Spinal cord (tissue), 10 donors: ENCODE results near the gene LCNL1. TPM values are rescaled to one million over a fixed set of nuclear protein-coding genes. Genes with fewer than 3 reads are reported as not detected.

Experiments used
- DNase-seq, 6 donors: peaks; one replicate each; pipeline versions ENCODE4 v3.0.0 to v3.0.0-alpha.2; 2013 to 2015; ENCODE audit warnings: low spot score in 6 of 6, low read depth in 4 of 6
- H3K27ac ChIP-seq: one replicate; pipeline ENCODE4 v1.5.1; 2013; ENCODE audit warnings: low read depth, low read length, control low read depth
- H3K27me3 ChIP-seq: one replicate; pipeline ENCODE4 v1.6.1; 2013; ENCODE audit warnings: low read length; ENCODE audit not compliant: control insufficient read depth, insufficient read depth
- H3K36me3 ChIP-seq: one replicate; pipeline ENCODE4 v1.6.1; 2013; ENCODE audit warnings: low read length; ENCODE audit not compliant: control insufficient read depth, insufficient read depth
- H3K4me1 ChIP-seq: one replicate; pipeline ENCODE4 v1.6.1; 2013; ENCODE audit warnings: low read length; ENCODE audit not compliant: control insufficient read depth, insufficient read depth
- H3K4me3 ChIP-seq: one replicate; pipeline ENCODE4 v1.5.1; 2013; ENCODE audit warnings: low read depth, low read length, control low read depth
- H3K9me3 ChIP-seq: one replicate; pipeline ENCODE4 v1.6.1; 2013; ENCODE audit warnings: low read length; ENCODE audit not compliant: control insufficient read depth, insufficient read depth
- WGBS: methylation state at CpG from one replicate; pipeline ENCODE4 v1.1.5; 2013; ENCODE audit warnings: missing lambda C conversion rate; ENCODE audit not compliant: insufficient coverage; 5-methylcytosine and 5-hydroxymethylcytosine counted together
- polyA plus RNA-seq, 2 donors: library from polyadenylated mRNA; unstranded; fragments of 120-200 nt; gene quantifications; one replicate each; pipeline ENCODE4 v1.2.1, GENCODE V29; 2013; ENCODE audit not compliant: insufficient read length in 2 of 2
- total RNA-seq, 2 donors: library from RNA; depleted of rRNA in 1 of 2; stranded (reverse); fragments of 120-200 nt in 1 of 2; fragments of >200 nt in 1 of 2; gene quantifications; one replicate each; pipeline versions ENCODE4 v1.2.3 to v1.2.4, GENCODE V29; 2013 to 2014
- donor health status: healthy.

LCNL1 gene
- total and polyA plus RNA-seq, 4 donors, result 2.3 to 54.0 (median 14.5) TPM

GRCh38 chr9:137023157-137023556 is 40.4 kb downstream of the LCNL1 start:
- WGBS, result 69% methylated on average over 7 of the region's 7 CpGs
- Histone ChIP-seq H3K9me3 (no peaks in the 10 kb centered on the region), H3K27ac (peak overlapping the region; percentile 94), H3K36me3 (peaks cover 79% of the 10 kb centered on the region), H3K27me3 (no peaks in the 10 kb centered on the region), H3K4me1 (peaks cover 50% of the 10 kb centered on the region), H3K4me3 (no peak overlapping the region)
- DNase-seq, result no peak

DNA sequence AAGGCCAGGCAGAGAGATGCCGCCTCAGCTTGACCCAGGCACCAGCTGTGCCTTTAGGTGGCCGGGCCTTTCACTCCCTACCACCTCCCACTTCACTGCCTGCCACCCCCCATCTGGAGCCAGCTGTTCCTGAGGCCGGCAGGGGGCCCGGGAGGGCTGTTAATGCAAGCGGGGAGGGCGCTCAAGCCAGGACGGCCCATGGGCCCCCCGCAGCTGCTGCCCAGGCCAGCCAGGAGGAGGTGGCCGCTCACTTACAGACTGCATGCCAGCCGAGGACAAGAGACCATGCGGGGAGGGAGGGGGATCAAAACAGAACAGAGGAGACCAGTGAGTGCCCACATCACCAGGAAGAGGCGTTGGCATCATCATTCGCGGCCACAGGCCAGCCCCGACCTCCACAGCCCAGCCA is 40.8 kb downstream of the LCNL1 start:
- no peak for DNase-seq
- no peak overlapping the region for H3K4me3 ChIP-seq
- peaks cover 53% of the 10 kb centered on the region for H3K4me1 ChIP-seq
- H3K9me3 ChIP-seq, result no peaks in the 10 kb centered on the region
- H3K27me3 ChIP-seq, result no peaks in the 10 kb centered on the region
- H3K36me3 ChIP-seq, result peaks cover 77% of the 10 kb centered on the region
- H3K27ac ChIP-seq, result peak overlapping the region; percentile 94
- WGBS, result 66% methylated on average over 14 of the region's 15 CpGs

GRCh38 chr9:137025517-137025966 is 42.7 kb downstream of the LCNL1 start:
- Histone ChIP-seq H3K27me3 (no peaks in the 10 kb centered on the region), H3K9me3 (no peaks in the 10 kb centered on the region), H3K4me3 (peak overlapping the region; percentile 21), H3K4me1 (peaks cover 67% of the 10 kb centered on the region), H3K27ac (peak overlapping the region; percentile 94), H3K36me3 (peaks cover 57% of the 10 kb centered on the region)
- DNase-seq, result peak in 3 of 6 donors; percentile 46 to 88 (median 85)
- WGBS, result 22% methylated on average over 21 of the region's 21 CpGs

DNA sequence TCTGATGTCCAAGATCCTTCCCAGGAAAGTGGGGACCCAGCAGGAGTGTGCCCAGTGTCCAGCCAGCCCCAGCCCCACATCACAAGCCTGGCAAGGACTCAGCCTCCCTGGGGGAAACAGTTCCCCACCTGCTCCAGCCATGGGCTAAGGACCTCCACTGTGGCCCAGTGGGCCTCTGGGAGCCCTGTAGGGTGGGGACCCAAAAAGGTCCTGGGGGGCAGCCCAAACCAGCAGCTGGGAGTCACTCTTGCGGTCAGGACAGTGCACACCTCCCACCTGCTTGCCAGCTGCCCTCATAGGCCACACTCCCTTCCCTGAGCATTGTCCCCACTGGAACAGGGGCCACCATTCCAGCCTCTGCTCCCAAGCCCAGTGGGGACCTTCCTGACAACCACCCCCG is 43.6 kb downstream of the LCNL1 start:
- H3K27me3 ChIP-seq, result no peaks in the 10 kb centered on the region
- peak overlapping the region; percentile 65 for H3K4me3 ChIP-seq
- DNase-seq, result no peak
- peaks cover 51% of the 10 kb centered on the region for H3K36me3 ChIP-seq
- 69% methylated on average over 2 of the region's 2 CpGs for WGBS
- H3K27ac ChIP-seq, result peak overlapping the region; percentile 94
- no peaks in the 10 kb centered on the region for H3K9me3 ChIP-seq
- H3K4me1 ChIP-seq, result peaks cover 67% of the 10 kb centered on the region

DNA sequence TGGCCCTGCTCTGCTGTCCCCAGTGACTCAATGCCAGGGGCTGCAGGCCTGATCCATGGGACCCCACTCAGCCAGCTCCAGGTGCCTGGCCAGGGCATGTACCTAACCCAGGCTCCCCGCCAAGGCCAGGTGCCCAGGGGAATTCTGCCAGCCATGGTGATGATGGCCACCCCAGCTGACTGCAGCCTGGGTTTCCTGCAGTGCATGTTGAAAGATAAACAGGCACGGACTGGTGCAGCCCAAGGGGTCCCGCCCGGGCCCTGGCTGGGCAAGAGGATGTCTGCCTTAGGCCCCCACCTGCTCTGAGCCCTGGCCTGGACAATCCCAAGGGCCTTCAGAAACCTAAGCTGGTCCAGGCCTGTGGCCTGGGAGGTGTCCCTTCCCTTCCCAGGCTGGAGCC is 44.0 kb downstream of the LCNL1 start:
- peak overlapping the region; percentile 65 for H3K4me3 ChIP-seq
- peaks cover 47% of the 10 kb centered on the region for H3K36me3 ChIP-seq
- 79% methylated on average over 4 of the region's 4 CpGs for WGBS
- H3K27ac ChIP-seq, result peak overlapping the region; percentile 94
- peaks cover 67% of the 10 kb centered on the region for H3K4me1 ChIP-seq
- no peaks in the 10 kb centered on the region for H3K27me3 ChIP-seq
- no peaks in the 10 kb centered on the region for H3K9me3 ChIP-seq
- DNase-seq, result no peak

DNA sequence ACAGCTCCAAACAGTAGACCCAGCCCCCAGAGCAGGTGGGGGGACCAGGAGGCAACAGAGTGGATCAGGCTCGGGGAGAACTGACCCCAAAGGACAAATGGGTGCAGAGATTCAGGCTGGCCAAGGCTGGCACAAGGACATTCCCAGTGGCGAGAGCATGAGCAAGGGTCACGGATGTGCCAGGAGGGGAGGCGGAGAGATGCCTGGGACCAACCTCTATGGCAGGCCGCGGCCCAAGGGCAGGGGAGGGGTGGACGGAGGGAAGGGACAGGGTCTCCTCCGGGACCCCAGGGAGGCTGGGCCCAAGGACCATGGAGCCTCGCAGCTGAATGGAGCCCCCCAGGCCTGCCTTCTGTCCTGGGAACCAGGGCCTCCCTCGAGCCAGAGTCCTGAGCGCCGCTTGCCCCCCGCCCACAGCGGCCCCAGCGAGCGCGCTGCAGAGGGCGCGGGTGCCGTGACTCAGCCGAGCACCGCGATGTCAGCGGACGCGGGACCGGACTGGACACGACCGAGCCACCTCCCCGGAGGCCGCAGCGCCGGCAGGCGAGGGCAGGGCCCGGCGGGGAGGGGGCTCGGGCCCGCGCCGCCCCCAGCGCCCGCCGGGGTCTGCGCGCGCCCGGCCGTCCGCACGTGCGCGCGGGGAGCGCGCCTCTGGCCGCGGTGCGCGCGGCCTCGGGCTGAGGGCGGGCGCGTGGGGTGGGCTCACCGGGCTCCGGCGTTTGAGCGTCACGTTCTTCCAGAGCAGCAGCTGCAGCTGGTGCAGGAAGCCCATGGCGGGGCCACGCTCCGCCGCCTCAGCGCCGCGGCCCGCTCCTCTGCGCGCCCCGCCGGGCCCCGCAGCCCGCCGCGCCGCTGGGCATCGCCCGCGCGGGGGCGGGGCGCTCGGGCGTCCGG is 44.8 kb downstream of the LCNL1 start, which contains the start of gene ABCA2:
Gene ABCA2 (minus strand): TSS at position 869 of the 894 bp plus-strand sequence. CDS start 97 bp downstream, at position 772.
- Histone ChIP-seq H3K4me1 (peaks cover 63% of the 10 kb centered on the region), H3K9me3 (no peaks in the 10 kb centered on the region), H3K27me3 (no peaks in the 10 kb centered on the region), H3K4me3 (peak within 1 kb of the TSS; percentile 65), H3K27ac (peak within 1 kb of the TSS; percentile 94), H3K36me3 (peaks cover 39% of the 10 kb centered on the region)
- no peak for DNase-seq
- WGBS, result 2% methylated on average over 95 of the region's 95 CpGs

DNA sequence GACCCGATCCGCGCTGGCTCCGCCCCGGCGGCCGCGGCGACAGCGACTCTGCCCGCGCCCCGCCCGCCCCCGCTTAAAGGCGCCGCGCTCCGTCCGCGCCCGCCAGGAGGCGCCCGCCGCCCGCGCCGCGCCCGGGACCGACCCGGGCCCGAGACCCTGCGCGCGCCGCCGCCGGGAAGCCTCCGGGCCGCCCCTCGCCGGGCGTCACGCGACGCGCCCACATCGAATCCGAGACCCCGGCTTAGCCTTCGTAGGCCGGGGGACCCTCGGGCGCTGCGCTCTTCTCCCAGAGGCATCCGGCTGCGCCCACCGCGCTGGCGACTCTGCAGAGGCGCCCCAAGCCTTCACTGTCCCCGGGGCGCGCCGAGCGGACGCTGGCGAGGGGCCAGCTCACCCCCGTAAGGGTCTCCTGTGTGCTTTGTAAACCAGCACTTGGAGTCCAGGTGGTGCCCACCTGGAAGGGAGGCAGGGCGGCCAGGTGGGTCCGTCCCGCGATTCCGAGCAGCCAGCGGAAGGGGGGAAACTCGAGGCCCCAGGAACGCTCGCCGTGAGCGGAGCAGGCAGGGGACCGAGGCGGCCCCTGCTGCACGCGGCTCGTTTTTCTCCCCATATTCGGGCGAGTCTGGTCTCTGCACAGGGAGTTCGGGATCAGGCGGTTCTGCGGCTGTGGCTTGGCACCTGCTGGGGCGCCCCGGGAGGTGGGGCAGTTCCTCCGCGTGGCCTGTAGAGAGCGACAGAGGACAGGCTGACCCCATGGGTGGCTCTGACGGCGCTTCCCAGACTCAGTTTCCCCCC is 45.7 kb downstream of the LCNL1 start:
- H3K36me3 ChIP-seq, result peaks cover 31% of the 10 kb centered on the region
- under 1% methylated on average over 96 of the region's 98 CpGs for WGBS
- no peaks in the 10 kb centered on the region for H3K9me3 ChIP-seq
- H3K4me1 ChIP-seq, result peaks cover 59% of the 10 kb centered on the region
- H3K27ac ChIP-seq, result peak overlapping the region; percentile 67
- DNase-seq, result peak in 5 of 6 donors; percentile 50 to 91 (median 63)
- H3K27me3 ChIP-seq, result no peaks in the 10 kb centered on the region
- H3K4me3 ChIP-seq, result peak overlapping the region; percentile 46

GRCh38 chr9:137029058-137029936 is 46.5 kb downstream of the LCNL1 start:
- Histone ChIP-seq H3K27ac (peak overlapping the region; percentile 40), H3K4me3 (peak overlapping the region; percentile 46), H3K27me3 (no peaks in the 10 kb centered on the region), H3K4me1 (peaks cover 51% of the 10 kb centered on the region), H3K36me3 (peaks cover 22% of the 10 kb centered on the region), H3K9me3 (no peaks in the 10 kb centered on the region)
- DNase-seq, result peak in 2 of 6 donors; percentile 64 to 74
- WGBS, result 23% methylated on average over 11 of the region's 19 CpGs

GRCh38 chr9:137030006-137030405 is 47.2 kb downstream of the LCNL1 start:
- DNase-seq, result no peak
- 79% methylated on average over 15 of the region's 15 CpGs for WGBS
- Histone ChIP-seq H3K4me3 (no peak overlapping the region), H3K27ac (no peak overlapping the region), H3K27me3 (no peaks in the 10 kb centered on the region), H3K9me3 (no peaks in the 10 kb centered on the region), H3K4me1 (peaks cover 52% of the 10 kb centered on the region), H3K36me3 (peaks cover 18% of the 10 kb centered on the region)
